Measurements from ENCODE around the gene CRYGA. TPM values are rescaled to one million over a fixed set of nuclear protein-coding genes. Genes with fewer than 3 reads are reported as not detected.
A peak's percentile ranks its signal among the peaks of the same experiment; 100 is the strongest.

Gene CRYGA
- total RNA-seq, 2 donors from 2014 or later: not detected

DNA sequence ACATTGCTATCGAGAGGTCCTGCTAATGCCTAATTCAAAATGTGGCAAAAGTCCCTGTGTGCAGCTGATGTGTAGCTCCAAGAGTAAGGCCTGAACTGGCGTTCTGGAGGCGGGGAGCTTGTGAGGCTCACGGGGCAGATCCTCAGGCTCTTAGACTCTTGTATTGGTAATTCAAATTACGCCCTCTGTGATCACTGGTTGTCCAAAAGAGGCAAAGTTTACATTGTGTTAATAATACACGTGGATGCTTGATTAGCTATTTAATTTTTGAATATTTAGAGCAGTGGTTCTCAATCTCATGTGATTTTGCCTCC, 12.4 kb upstream of the CRYGA start:
- no peak overlapping the region for H3K9ac ChIP-seq (ENCODE audit: low read depth in 2 of 2, low read length in 2 of 2)
- intact Hi-C loops (cut with DNase I): loop anchor here (2.0 to 10.0 kb wide), 2 partner anchors 79 to 169 kb away; partner anchors contain the start of gene IDH1
- no peaks in the 10 kb centered on the region for H3K9me3 ChIP-seq
- no peaks in the 10 kb centered on the region for H3K36me3 ChIP-seq
- TF ChIP-seq, protein P1, sequence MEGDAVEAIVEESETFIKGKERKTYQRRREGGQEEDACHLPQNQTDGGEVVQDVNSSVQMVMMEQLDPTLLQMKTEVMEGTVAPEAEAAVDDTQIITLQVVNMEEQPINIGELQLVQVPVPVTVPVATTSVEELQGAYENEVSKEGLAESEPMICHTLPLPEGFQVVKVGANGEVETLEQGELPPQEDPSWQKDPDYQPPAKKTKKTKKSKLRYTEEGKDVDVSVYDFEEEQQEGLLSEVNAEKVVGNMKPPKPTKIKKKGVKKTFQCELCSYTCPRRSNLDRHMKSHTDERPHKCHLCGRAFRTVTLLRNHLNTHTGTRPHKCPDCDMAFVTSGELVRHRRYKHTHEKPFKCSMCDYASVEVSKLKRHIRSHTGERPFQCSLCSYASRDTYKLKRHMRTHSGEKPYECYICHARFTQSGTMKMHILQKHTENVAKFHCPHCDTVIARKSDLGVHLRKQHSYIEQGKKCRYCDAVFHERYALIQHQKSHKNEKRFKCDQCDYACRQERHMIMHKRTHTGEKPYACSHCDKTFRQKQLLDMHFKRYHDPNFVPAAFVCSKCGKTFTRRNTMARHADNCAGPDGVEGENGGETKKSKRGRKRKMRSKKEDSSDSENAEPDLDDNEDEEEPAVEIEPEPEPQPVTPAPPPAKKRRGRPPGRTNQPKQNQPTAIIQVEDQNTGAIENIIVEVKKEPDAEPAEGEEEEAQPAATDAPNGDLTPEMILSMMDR (IDR thresholded peaks at IDR 0.05): no peak
- H3K4me3 ChIP-seq: no peak overlapping the region
- no peaks in the 10 kb centered on the region for H3K27me3 ChIP-seq
- H3K27ac ChIP-seq: no peak overlapping the region
- H3K4me1 ChIP-seq: no peaks in the 10 kb centered on the region
- DNase-seq: no peak

DNA sequence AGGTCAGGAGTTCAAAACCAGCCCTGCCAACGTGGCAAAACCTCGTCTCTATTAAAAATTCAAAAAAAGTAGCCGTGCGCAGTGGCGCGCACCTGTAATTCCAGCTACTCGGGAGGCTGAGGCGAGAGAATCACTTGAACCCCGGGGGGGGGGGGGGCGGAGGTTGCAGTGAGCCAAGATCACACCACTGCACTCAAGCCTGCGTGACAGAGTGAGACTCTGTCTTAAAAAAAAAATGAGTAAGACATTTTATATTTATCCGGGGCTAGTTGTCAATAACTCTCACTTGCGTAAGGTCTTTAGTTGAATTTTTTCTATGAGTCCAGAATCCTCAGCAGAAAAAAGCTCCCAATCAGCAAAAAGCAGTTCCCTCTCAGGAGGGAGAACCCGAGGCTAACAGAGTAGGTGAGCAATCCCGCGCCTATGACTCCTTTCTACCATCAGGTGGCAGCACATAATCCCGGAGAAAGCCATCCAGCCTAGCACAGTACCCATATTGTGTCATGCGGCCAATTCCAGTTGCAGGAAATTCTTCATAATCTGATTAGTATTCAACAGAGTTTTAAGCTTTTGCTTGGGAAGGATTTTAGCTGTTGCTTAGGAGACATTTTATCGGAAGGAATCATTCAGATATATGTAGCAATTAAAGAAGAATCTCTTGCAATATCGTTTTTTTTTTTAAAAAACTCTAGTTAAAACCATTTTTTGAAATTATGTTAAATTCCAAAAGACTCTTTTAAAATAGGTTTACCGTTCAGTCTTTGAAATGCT, 11.9 kb upstream of the CRYGA start:
- Histone ChIP-seq H3K27ac (no peak overlapping the region), H3K9ac (ENCODE audit: low read depth in 2 of 2, low read length in 2 of 2) (no peak overlapping the region), H3K4me3 (no peak overlapping the region), H3K36me3 (no peaks in the 10 kb centered on the region), H3K27me3 (no peaks in the 10 kb centered on the region), H3K9me3 (no peaks in the 10 kb centered on the region), H3K4me1 (no peaks in the 10 kb centered on the region)
- intact Hi-C loops (cut with DNase I): loop anchor here (2.0 to 10.0 kb wide), 2 partner anchors 80 to 170 kb away; partner anchors contain the start of gene IDH1
- DNase-seq: peak; percentile 81
- TF ChIP-seq, protein P1 (IDR thresholded peaks at IDR 0.05): peak; percentile 76

DNA sequence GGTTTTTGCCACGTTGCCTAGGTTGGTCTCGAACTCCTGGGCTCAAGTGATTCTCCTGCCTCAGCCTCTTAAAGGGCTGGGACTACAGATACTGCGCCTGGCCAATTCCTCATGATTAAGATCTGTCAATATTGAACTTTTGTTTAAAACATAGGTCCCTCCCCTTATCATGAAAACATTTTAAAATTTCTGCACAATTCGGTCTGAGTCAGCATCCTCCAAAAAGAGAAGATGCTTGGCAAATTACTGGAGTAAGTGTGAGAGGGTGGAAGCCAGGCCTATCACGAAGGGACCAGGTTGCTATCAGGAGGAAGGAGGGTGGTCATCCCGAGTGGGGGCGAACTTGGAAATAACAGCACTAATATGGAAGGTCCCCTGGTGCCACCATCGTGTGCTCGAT, 10.8 kb upstream of the CRYGA start:
- Histone ChIP-seq H3K27me3 (no peaks in the 10 kb centered on the region), H3K36me3 (no peaks in the 10 kb centered on the region), H3K9ac (ENCODE audit: low read depth in 2 of 2, low read length in 2 of 2) (no peak overlapping the region), H3K9me3 (no peaks in the 10 kb centered on the region), H3K27ac (no peak overlapping the region), H3K4me3 (no peak overlapping the region), H3K4me1 (no peaks in the 10 kb centered on the region)
- TF ChIP-seq, protein P1 (IDR thresholded peaks at IDR 0.05): no peak
- intact Hi-C loops (cut with DNase I): loop anchor here (2.0 to 10.0 kb wide), 2 partner anchors 81 to 171 kb away; partner anchors contain the start of gene IDH1
- DNase-seq: no peak

DNA sequence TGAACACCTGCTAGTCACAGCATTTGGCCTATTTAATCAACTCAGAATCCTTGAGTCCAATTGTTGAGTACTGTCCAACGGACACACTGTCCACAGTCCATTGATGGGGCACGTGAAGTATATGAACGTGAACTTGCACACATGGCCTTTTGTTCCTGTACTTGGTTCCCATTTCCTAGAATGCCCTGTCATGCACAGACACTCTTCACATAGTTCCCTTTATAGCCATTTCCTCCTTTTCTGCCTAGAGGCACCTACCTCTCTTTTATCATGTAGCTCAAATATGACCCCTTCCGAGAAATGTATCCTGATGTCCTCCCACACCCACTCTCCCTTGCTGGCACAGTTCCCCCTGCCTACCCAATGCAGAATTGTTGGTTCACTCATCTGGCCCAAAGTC, 8.7 kb upstream of the CRYGA start:
- DNase-seq: no peak
- Histone ChIP-seq H3K36me3 (no peaks in the 10 kb centered on the region), H3K4me1 (no peaks in the 10 kb centered on the region), H3K27me3 (no peaks in the 10 kb centered on the region), H3K9ac (ENCODE audit: low read depth in 2 of 2, low read length in 2 of 2) (no peak overlapping the region), H3K27ac (no peak overlapping the region), H3K9me3 (no peaks in the 10 kb centered on the region), H3K4me3 (no peak overlapping the region)
- intact Hi-C loops (cut with DNase I): loop anchor here (10.0 kb wide), 1 partner anchor 173 kb away; no protein-coding TSS in a partner anchor
- TF ChIP-seq, protein P1 (IDR thresholded peaks at IDR 0.05): no peak

- Histone ChIP-seq H3K9ac (ENCODE audit: low read depth in 2 of 2, low read length in 2 of 2) (no peak overlapping the region), H3K4me3 (no peak overlapping the region), H3K27me3 (no peaks in the 10 kb centered on the region), H3K4me1 (no peaks in the 10 kb centered on the region), H3K9me3 (no peaks in the 10 kb centered on the region), H3K36me3 (no peaks in the 10 kb centered on the region), H3K27ac (no peak overlapping the region)
- no peak for DNase-seq
- TF ChIP-seq, protein P1 (IDR thresholded peaks at IDR 0.05): no peak
- intact Hi-C loops (cut with DNase I): no loop called here
These were observed 1.8 kb upstream of the CRYGA start for GRCh38 chr2:208164951-208165755.
